Peyer's patch (tissue), 4 donors: ENCODE measurements around the gene TICRR. TPM values are rescaled to one million over a fixed set of nuclear protein-coding genes. Genes with fewer than 3 reads are reported as not detected.

ENCODE experiments used
- DNase-seq, 3 donors: peaks; one replicate each; pipeline ENCODE4 v3.0.0-alpha.2; 2017 to 2019
- H3K27ac ChIP-seq, 4 donors: fragments of 200-600 bp; sonication (generic); one replicate each; pipeline ENCODE4 v1.5.1; 2016 to 2019
- H3K27me3 ChIP-seq, 2 donors: fragments of 200-600 bp; sonication (generic); one replicate each; pipeline ENCODE4 v1.5.1; 2019
- H3K36me3 ChIP-seq, 3 donors: fragments of 200-600 bp; sonication (generic); one replicate each; pipeline ENCODE4 v1.5.1; 2016 to 2019
- H3K4me1 ChIP-seq, 4 donors: fragments of 200-600 bp; sonication (generic); one replicate each; pipeline ENCODE4 v1.5.1; 2016 to 2019
- H3K4me3 ChIP-seq, 4 donors: fragments of 200-600 bp; sonication (generic); 1 replicate in 3 of 4; 2 replicates in 1 of 4; pipeline ENCODE4 v1.5.1; 2016 to 2019; ENCODE audit warnings: mild to moderate bottlenecking in 1 of 4
- H3K9me3 ChIP-seq, 4 donors: fragments of 200-600 bp; sonication (generic); one replicate each; pipeline ENCODE4 v1.5.1; 2016 to 2019; ENCODE audit warnings: mild to moderate bottlenecking in 1 of 4
- POLR2A ChIP-seq, 2 donors: fragments of 450-650 bp; IDR thresholded peaks; one replicate each; pipeline ENCODE4 v1.5.1; 2017; ENCODE audit warnings: antibody characterized with exemption in 2 of 2, mild to moderate bottlenecking in 2 of 2, moderate library complexity in 2 of 2
- total RNA-seq, 4 donors: library from RNA; depleted of rRNA; stranded (reverse); fragments of >200 nt; gene quantifications; one replicate each; pipeline ENCODE4 v1.1.0, GENCODE V29; 2016
- TF ChIP-seq, protein P1 (sequence below), 6 experiments: fragments of 450-650 bp in 4 of 6; fragments of 200-600 bp in 2 of 6; sonication (generic) in 1 of 6; IDR thresholded peaks; one replicate each; pipeline ENCODE4 v1.5.1; 2017 to 2019; ENCODE audit warnings: antibody characterized with exemption in 6 of 6, mild to moderate bottlenecking in 3 of 6, moderate library complexity in 1 of 6

Gene TICRR
- total RNA-seq, 4 donors from 2014 or later = 2.3 to 8.3 (median 3.2) TPM

- Histone ChIP-seq H3K9me3 (no peaks in the 10 kb centered on the region), H3K27ac (no peak overlapping the region), H3K4me3 (no peak overlapping the region), H3K36me3 (no peaks in the 10 kb centered on the region), H3K27me3 (no peaks in the 10 kb centered on the region), H3K4me1 (no peaks in the 10 kb centered on the region)
- DNase-seq = no peak
- TF ChIP-seq, protein P1, sequence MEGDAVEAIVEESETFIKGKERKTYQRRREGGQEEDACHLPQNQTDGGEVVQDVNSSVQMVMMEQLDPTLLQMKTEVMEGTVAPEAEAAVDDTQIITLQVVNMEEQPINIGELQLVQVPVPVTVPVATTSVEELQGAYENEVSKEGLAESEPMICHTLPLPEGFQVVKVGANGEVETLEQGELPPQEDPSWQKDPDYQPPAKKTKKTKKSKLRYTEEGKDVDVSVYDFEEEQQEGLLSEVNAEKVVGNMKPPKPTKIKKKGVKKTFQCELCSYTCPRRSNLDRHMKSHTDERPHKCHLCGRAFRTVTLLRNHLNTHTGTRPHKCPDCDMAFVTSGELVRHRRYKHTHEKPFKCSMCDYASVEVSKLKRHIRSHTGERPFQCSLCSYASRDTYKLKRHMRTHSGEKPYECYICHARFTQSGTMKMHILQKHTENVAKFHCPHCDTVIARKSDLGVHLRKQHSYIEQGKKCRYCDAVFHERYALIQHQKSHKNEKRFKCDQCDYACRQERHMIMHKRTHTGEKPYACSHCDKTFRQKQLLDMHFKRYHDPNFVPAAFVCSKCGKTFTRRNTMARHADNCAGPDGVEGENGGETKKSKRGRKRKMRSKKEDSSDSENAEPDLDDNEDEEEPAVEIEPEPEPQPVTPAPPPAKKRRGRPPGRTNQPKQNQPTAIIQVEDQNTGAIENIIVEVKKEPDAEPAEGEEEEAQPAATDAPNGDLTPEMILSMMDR (IDR thresholded peaks at IDR 0.05) = no peak
- TF ChIP-seq POLR2A (IDR thresholded peaks at IDR 0.05) = no peak
These were observed 37.8 kb downstream of the TICRR start for GRCh38 chr15:89613031-89613430.

DNA sequence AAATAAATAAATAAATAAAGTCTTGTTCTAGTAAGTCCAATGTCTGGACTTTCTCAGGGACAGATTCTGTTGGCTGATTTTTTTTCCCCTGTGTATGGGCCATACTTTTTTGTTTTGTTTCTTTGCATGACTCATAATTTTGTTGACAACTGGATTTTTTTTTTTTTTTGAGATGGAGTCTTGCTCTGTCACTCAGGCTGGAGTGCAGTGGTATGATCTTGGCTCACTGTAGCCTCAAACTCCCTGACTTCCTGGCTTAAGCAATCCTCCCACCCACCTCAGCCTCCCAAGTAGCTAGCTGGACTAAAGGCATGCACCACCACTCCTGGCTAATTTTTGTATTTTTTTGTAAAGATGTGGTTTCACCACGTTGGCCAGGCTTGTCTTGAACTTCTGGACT, 38.9 kb downstream of the TICRR start:
- H3K4me3 ChIP-seq = no peak overlapping the region

DNA sequence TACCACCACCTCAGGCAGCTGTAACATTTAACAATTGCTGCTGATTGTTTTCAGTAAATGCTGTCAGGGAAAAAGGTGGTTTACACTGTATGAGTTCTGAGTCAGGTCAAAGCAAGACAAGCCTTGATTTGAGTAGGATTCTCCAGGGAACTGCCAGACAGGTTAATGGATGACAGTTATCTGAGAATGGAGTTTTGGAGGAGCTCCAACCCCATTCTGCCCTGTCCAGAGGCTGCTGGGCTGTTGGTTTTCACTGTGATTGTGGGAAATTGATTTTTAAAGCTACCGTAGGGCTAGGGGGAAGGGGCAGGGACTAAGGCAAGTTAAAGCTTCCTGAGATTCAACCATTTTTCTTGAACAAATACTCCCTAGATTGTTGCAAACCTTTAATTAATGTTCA, 39.9 kb downstream of the TICRR start:
- Histone ChIP-seq H3K4me1 (no peaks in the 10 kb centered on the region), H3K27me3 (no peaks in the 10 kb centered on the region), H3K27ac (no peak overlapping the region), H3K9me3 (no peaks in the 10 kb centered on the region), H3K36me3 (no peaks in the 10 kb centered on the region), H3K4me3 (no peak overlapping the region)
- DNase-seq = no peak
- TF ChIP-seq, protein P1 (IDR thresholded peaks at IDR 0.05) = no peak
- TF ChIP-seq POLR2A (IDR thresholded peaks at IDR 0.05) = no peak

More for the DNA sequence above, 38.9 kb downstream of the TICRR start:
- TF ChIP-seq, protein P1 (IDR thresholded peaks at IDR 0.05) = no peak
- no peak for TF ChIP-seq POLR2A (IDR thresholded peaks at IDR 0.05)
- no peaks in the 10 kb centered on the region for H3K27me3 ChIP-seq
- H3K36me3 ChIP-seq = no peaks in the 10 kb centered on the region
- no peak for DNase-seq
- no peak overlapping the region for H3K27ac ChIP-seq
- H3K9me3 ChIP-seq = no peaks in the 10 kb centered on the region
- no peaks in the 10 kb centered on the region for H3K4me1 ChIP-seq

GRCh38 chr15:89616228-89616627, 41.0 kb downstream of the TICRR start:
- H3K9me3 ChIP-seq = no peaks in the 10 kb centered on the region
- H3K4me1 ChIP-seq = no peaks in the 10 kb centered on the region
- H3K27ac ChIP-seq = no peak overlapping the region
- TF ChIP-seq, protein P1 (IDR thresholded peaks at IDR 0.05) = no peak
- no peak for TF ChIP-seq POLR2A (IDR thresholded peaks at IDR 0.05)
- no peak overlapping the region for H3K4me3 ChIP-seq
- H3K27me3 ChIP-seq = no peaks in the 10 kb centered on the region
- H3K36me3 ChIP-seq = no peaks in the 10 kb centered on the region
- no peak for DNase-seq

GRCh38 chr15:89621547-89621946, 46.3 kb downstream of the TICRR start:
- no peaks in the 10 kb centered on the region for H3K36me3 ChIP-seq
- H3K27me3 ChIP-seq = no peaks in the 10 kb centered on the region
- no peak for TF ChIP-seq POLR2A (IDR thresholded peaks at IDR 0.05)
- H3K4me1 ChIP-seq = no peaks in the 10 kb centered on the region
- no peak for DNase-seq
- no peak overlapping the region for H3K4me3 ChIP-seq
- H3K9me3 ChIP-seq = no peaks in the 10 kb centered on the region
- no peak overlapping the region for H3K27ac ChIP-seq

GRCh38 chr15:89623165-89623564, 47.9 kb downstream of the TICRR start:
- no peak overlapping the region for H3K4me3 ChIP-seq
- no peaks in the 10 kb centered on the region for H3K27me3 ChIP-seq
- no peaks in the 10 kb centered on the region for H3K9me3 ChIP-seq
- no peaks in the 10 kb centered on the region for H3K36me3 ChIP-seq
- H3K27ac ChIP-seq = no peak overlapping the region
- no peak for DNase-seq
- TF ChIP-seq, protein P1 (IDR thresholded peaks at IDR 0.05) = no peak
- no peak for TF ChIP-seq POLR2A (IDR thresholded peaks at IDR 0.05)
- H3K4me1 ChIP-seq = no peaks in the 10 kb centered on the region
